NCI-H510A treated with DMSO at 0.1 percent for 48 hours (cell line): ENCODE results near the gene ENPP1.

Experiments used
- DNase-seq: peaks from one replicate; lab custom pipeline; 2025; lab: John Stamatoyannopoulos, UW

ENPP1 gene

DNA sequence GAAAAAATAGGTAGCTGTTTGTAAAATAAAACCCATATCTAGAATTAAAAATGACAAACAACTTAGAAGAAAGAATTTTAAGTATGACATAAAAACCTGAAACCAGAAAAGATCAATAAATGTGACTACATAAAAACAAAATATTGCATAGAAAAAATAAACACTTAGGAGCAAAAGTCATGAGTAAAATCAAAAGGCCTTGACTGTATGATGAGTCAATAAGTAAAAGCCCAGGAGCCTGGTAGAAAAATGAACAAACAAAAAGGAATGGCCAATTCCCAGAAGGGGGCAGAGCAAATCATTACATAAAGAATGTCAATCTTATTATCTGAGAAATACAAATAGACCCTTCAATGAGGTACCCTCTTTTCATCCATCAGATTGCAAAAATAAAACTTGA, 20.7 kb upstream of the ENPP1 start:
- no peak for DNase-seq

DNA sequence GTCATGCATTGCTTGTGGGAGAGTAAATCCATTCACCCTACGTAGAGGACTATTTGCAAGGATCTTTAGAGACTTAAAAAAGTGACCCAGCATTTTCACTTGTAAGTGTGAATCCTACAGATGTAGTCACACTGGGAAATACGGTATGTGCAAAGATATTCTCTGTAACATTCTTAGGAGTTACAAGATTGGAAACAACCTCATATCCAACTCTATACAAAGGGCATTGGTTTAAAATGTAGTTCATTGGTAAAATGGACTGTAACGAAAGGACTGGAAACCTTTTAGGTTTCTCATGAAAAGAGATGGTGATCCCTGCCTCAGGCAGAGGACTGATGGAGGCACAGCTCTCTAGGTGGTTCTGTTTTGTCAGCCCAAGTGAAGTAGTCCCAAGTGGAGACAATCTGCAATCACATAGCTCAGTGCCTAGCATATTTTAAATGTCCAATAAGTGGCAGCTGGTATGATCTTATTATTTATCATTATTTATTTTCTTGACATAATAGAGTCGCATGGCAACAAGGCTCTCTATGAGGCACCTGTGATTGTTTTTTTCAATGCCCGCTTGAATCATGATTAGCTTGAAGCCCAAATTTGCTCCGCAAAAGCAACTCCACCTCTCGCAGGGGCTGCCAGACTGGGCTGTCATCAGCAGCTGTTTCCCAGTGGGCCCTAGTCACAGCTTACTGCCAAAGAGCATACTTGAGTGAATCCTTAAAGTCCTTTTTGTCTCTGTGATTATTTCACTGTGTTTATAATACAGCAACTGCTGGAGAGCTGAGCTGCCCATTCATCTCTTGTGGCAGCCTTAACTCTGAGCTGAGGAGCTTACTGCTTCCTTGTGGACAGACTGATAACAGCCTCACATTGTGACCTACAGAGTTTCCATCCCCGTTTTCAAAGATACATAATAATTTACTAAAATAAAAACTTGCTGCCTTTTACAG, 19.8 kb upstream of the ENPP1 start:
- no peak for DNase-seq

DNA sequence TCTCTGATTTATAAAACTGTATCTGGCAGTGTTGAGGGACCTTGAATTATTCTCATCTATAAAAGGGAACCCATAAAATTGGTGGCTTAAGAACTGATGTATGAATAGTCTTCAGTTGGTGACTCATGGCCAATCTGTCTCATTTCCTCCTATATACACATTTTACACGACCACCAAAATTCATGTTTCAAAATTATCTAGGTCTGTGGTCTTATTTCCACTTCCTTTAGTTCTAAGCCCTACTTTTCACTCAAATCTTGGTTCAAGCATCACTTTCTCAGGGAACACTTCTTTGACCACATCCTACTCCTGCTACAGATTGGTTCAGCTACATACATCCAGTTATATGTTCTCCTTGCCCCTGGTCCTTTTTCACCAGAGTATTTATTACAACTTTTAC, 18.6 kb upstream of the ENPP1 start:
- no peak for DNase-seq

DNA sequence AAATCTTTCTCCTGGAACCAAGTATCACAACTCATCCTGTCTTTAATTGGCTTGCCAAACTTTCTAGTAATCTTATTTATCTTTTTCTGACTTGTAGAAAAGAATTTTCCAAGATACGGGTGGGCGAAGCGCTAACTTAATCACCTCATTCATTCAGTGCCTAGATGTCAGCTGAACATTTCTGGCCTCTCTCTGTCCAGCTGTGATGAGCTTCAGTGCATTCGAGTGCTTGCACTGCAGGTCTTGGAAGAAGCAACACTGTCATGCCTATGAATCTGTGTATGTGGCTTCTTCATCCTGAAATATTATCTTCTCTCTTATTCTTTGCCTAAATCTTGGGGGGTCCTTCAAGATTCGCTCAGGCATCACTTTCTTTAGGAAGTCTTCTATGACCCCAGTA, 16.3 kb upstream of the ENPP1 start:
- no peak for DNase-seq

DNA sequence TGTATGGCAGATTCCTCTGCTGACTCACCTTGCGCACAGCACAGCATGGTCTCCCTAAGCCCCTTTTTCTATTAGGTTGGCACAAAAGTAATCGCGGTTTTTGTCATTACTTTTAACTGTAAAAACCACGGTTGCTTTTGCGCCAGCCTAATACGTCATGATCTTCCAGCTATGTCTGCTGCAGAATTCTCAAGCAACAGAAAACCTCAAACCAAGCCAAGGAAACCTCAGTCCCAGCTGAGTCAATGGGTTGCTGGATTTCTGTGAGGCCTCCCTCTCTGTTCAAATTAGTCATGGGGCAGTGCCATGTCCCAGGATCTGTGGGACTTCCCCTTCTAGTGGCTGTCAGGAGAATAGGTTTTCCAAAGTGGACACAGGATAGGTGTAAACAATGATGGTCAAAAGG, 15.7 kb upstream of the ENPP1 start:
- no peak for DNase-seq

DNA sequence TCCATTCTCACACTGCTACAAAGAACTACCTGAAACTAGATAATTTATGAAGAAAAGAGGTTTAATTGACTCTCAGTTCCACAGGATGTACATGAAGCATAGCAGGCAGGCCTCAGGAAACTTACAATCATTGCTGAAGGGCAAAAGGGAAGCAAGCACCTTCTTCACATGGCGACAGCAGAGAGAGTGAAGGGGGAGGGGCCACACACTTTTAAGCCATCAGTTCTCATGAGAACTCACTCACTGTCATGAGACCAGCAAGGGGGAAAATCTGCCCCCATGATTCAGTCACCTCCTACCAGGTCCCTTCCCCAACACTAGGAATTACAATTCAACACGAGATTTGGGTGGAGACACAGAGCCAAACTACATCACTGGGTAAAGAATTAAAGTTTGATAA, 12.5 kb upstream of the ENPP1 start:
- DNase-seq = no peak

DNA sequence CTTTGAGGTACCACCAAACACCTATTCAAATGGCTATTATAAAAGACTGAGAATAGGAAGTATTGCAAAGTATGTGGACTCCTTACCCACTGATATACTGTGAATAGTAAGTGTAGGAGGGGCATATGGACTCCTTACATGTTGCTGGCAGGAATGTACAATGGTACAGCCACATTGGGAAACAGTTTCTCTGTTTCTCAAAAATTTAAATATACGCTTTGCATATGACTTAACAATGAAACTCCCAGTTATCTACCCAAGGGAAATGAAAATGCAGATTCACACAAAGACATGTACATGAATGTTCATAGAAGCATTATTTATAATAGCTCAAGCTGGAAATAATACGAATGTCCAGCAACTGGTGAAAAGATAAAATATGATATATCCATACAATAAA, 5.5 kb upstream of the ENPP1 start:
- no peak for DNase-seq

DNA sequence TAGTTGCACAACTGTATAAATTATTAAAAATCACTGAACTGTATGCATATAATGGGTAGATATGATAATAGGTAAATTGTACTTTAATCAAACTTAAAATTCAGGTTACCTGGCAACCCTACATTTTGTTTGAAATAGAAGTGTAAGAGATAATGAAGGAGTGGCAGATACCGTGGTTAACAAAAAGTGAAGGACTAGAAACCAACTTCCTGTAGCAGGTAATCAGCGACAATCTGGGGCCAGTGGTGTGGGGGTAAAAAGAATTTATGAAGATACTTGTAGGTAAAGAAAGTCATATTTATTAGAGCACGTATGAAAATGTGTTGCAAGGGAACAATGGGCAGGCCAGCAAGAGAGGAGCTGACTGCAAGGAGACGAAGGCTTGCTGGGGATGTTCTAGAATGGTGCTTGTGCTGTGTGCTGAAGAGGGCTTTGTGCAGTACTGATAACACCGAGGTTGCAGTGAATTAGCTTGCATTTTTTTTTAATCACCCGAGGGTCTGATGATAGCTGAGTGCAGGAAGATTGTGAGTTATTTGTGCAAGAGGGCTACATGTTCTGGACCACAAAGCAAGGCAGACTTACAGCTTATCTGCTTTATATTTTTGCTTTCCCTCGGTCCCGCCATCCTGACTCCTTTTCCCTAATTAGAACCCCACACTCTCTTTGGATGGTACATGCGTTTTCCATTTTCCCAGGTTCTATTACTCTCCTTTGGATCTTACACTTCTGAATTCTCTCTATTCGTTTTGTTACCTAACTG, 4.6 kb upstream of the ENPP1 start:
- no peak for DNase-seq

DNA sequence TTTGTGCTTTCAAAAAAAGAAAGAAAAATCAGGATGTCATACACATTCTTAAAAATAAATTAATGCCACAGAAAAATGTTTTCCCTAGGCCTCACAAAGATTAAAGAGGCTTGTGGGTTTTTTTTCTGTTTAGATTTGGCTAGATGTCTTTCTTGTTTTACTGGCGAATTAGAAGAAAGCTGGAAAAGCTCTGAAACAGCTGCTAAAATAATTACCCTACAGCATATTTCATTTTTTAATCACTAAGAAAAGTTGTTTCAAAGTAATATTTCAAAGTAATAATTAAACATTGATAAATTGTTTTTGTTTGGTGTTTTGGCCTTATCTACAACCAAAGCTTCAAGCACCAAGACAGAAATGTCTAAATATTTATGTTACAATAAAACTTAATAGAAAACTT, 3.7 kb upstream of the ENPP1 start:
- DNase-seq = no peak

DNA sequence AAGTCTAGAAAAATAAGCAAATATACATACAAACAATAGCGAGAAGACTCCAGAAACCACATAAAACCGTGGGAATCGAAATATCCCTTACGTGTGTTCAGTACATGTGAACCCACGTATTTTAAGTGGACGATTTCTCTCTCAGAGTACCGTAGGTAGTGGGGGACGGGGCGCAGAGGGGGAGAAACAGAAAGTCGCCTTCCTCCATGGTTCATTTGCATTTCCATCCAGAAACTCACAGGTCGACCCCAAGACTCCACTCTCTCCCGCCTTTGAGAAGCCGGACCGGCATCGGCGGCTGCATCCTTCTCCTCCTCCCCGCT, 538 bp upstream of the ENPP1 start:
- peak; percentile 0 for DNase-seq

DNA sequence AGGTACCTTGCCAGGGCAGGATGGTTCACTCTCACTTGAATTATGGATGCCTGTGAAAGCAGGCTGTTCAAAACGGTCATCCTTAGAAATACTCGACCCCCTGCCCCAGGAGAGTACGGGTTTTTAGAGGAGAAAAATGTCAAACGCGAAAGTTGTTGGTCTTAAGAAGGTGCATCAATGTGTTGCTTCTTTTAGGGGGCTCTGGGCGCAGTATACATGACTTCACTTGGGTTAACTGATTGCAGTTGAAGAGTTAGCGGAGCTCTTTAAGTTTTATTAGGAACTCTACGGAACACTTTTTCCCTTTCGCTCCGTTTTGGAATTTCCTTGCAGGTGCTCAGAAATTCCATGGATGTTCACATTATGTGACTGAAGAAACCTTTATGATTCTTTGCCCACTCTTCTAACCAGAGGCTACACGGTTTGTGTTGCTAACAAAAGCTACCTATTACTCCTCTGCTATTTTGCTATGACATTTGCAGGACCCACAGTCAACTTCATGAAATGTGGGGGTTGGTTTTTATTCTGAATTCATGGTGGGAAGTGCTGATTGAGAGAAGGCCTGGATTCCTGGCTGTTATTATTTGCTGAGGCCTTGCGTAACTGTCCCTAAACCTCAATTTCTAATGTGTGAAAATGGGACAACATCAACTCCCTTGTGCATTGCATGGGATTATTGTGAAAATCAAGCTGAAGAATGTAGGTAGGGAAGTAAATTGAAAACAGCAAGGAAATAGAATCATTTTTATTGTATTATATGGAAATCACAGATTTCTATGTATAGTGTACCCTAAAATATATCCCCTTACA, 845 bp downstream of the ENPP1 start:
- no peak for DNase-seq

DNA sequence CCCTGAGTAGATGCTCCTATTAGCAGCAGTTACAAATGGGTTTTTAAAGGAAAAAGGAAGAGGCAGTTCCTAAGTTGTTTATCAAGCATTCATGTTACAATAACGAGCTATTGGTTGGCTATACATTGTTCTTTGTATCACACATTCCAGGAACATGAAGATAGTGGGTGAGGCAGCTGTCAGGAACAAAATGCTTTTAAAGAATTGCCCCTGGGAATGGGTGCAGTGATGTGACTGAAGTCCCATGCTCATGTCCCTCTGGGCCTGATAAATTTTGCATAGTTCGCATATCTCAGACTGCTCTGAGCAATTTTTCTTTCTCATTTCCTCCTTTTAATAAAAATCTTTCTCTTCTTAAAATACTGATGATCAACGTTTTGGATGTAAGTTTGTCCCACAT, 3.7 kb downstream of the ENPP1 start:
- no peak for DNase-seq

DNA sequence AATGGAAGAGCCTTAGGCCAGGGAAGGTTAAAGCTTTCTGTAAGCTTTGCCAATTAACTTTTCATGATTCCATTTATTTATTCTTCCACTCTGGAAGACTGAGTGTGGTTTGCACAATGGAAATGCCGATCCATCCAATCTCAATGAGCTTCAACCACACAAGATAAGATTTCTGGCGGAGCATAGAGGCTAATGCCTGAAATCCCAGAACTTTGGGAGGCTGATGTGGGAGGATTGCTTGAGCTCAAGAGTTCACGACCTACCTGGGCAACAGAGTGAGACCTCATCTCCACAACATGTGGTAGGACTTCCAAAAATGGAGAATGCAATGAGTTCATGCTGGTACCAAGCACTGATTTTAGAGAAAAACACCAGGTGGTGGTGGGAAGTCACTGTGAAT, 6.2 kb downstream of the ENPP1 start:
- DNase-seq = no peak

DNA sequence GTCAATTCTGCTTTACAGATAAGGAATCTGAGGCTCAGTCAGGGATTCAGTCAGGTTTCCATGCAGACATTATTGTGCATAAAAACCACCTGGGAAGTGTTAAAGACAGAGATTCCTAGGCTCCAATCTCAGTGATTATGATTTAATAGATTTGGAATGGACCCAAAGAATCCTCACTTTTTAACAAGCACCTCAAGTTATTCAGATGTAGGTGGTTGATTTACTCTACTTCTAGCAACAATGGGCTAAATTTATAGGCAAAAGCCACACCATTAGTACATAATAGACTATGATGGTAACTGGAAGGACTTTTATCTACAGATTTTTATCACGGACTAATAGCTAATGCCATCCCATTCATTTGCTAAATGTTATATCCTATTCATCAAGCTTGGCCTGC, 9.0 kb downstream of the ENPP1 start:
- DNase-seq = no peak

DNA sequence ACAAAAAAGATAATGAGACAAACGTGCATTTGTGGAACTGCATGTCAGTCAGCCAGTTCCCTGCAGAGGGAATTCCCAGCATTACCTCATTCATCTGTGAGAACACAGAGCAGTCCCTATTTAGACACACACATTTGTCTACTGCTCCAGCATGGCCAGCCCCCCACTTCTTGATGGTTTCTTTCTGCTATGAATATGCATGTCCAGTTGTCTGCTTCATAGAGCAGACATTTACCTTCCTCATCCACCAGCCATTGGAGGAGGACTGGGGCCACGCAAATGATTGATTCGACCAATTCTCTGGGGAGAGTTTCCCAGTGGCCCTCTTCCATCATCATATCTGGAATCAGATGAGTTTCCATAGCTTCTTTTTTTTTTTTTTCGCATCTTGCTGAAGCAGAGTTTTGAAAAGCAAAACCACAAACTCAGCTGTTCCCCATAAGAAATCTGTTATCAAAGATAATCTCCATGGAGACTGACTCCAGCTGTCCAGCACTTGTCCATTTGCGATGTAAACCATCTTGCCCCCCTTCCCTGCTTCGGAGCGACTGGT, 11.8 kb downstream of the ENPP1 start:
- DNase-seq = no peak

DNA sequence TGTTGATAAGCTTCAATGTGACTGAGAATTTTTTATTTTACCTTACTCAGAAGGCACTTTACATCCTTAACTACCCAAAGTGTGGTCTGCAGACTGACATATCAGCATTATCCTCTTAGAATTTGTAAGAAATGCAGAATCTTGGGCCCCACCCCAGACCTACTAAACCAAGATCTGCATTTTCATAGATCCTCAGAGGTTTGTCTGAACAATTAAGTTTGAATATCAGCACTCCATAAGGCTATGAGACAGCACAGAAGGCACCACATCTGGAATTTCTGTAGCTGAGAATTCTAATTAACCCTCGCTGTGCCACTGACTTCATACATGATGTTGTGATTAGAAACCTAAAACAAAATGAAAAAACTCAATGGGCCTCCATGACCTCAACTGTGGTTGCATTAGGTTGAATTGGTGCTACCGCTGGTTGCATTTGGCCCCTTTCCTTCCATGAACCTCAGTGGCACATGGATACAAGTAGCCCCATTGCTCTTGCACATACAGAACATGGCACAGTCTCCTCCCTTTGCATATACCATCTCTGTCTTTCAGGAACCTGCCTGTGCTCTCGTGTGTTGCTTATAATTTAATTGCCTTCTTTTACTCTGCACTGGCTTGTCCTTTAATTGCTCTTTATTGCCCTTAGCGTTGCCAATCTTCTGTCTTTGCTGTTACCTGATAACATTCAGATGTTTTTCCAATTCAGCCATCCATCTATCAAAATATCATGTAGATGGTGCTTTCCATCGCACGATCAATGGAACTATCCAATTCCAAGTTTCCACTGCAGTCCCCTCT, 13.4 kb downstream of the ENPP1 start:
- no peak for DNase-seq

DNA sequence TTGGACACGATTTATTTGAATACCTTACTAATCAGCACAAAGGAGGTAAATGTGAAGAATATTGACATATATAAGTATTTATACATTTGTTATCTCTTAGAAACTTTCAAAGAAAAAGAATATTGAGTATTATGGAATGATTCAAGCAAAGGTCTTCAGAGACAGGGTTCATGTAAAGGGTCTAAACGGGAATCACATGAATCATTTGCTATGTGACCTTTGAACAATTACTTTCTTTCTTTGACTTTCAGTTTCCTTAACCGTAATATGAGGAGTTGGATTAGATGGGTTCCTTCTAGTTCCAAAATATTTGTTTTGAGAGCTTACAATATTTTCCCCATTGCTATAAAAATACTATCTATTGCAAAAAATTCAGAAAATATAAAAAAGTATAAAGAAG, 14.3 kb downstream of the ENPP1 start:
- DNase-seq = no peak

DNA sequence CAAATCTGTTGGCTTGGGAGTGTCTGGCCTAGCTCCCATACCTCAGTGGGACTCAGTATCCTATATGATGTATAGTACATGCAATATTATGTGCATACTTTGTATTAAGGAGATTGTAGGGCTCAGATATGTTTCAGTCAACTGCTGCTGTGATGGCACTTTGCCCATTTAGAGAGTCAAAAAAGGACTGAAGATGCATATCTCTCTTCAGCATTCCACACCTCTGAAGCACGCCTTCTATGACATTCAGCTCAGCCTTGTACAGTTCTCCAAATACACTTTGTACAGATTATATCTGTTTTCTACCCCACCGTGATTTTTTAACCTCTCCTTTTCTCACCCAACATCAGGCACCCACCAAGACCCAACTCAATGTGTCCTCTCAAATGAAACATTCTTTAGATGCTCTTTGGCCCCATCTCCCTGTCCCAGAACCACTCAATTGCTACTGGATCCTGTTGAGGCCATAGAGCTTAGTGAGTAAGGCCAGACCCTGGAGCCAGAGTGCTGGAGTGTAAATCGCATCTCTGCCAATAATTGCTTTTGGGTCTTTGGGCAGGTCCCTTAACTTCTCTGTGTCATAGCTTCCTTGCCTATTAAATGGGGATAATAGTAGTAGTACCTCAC, 15.6 kb downstream of the ENPP1 start:
- DNase-seq = no peak

DNA sequence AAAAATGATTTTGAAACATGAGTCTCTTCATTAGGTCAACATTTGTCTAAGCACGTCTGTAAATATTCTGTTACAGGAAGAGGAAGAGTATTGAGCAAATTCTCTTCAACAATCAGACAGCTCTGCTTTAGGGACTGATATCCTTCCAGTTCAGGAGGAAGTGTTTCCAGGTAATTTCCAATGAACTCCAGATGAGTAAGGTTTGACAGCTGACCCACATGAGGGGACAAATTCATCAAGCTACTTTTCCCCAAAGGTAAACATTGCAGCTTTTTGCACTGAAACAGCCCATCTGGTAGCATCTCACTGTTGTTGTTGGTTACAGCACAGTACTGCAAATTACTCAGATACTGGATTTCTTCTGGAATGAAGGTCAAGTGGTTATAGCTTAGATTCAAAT, 18.1 kb downstream of the ENPP1 start:
- DNase-seq = no peak

DNA sequence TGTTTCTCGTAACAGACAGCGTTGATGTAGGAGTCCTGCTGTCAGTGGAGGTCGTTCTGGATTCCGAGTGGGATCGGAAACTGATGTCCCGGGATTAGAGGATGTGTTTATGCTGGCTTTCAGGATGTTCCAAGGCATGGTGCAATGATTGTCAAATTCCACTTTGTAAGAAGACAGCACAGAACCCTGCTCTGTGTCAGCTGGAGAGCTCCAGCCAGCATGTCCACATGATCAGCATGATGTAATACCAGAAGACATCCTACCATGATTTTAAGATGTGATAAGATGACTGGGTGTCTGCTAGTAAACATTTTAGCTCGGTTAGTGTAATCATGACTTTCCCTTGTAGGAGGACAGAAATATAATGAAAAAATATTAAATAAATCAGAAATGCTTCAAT, 20.3 kb downstream of the ENPP1 start:
- no peak for DNase-seq

DNA sequence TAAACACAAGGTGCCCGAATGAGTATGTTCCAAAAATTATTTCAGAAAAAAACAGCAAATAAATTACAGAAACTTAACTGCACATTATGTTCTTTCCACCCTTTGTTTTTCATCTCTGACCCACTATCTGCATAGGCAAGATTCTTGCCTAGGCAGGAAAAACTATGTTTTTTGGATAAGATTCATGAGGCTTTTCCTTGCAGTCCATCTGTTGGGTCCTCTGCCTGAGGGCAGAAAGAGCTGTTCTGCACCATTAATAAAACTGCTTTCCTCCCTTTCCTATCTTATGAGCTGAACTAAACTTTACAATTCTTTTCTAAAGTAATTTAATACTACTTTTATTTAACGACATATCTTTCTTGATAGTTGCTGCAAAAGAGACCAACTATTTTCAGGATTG, 21.1 kb downstream of the ENPP1 start:
- DNase-seq = no peak
